ENCODE measurements around the gene DGKB.
A peak's percentile ranks its signal among the peaks of the same experiment; 100 is the strongest.

Gene DGKB

GRCh38 chr7:14902589-14903067 lies at the start of gene DGKB:
Gene DGKB, minus strand, starts transcription at chr7:14902751.
- Histone ChIP-seq H3K4me1 (ENCODE audit: control insufficient read depth, insufficient read depth, low read length) (peaks cover 6% of the 10 kb centered on the region), H3K27me3 (ENCODE audit: control insufficient read depth, insufficient read depth, low read length) (no peaks in the 10 kb centered on the region), H3K36me3 (ENCODE audit: control insufficient read depth, insufficient read depth, low read length) (no peaks in the 10 kb centered on the region), H3K9ac (ENCODE audit: low read length) (no peak within 1 kb of the TSS), H3K27ac (ENCODE audit: low read depth, low read length) (peak within 1 kb of the TSS; percentile 27), H3K4me3 (ENCODE audit: low read length) (peak within 1 kb of the TSS; percentile 62)

GRCh38 chr7:14950013-14950412 lies 47.5 kb upstream of the DGKB start:
- Histone ChIP-seq H3K36me3 (ENCODE audit: control insufficient read depth, insufficient read depth, low read length) (no peaks in the 10 kb centered on the region), H3K9ac (ENCODE audit: low read length) (no peak overlapping the region)

GRCh38 chr7:14938181-14938580 lies 35.6 kb upstream of the DGKB start:
- no peak overlapping the region for H3K27ac ChIP-seq (ENCODE audit: low read depth, low read length)
- H3K4me3 ChIP-seq (ENCODE audit: low read length), result no peak overlapping the region

More at GRCh38 chr7:14950013-14950412, 47.5 kb upstream of the DGKB start:
- Histone ChIP-seq H3K27ac (ENCODE audit: low read depth, low read length) (no peak overlapping the region), H3K4me1 (ENCODE audit: control insufficient read depth, insufficient read depth, low read length) (no peaks in the 10 kb centered on the region), H3K27me3 (ENCODE audit: control insufficient read depth, insufficient read depth, low read length) (no peaks in the 10 kb centered on the region), H3K4me3 (ENCODE audit: low read length) (no peak overlapping the region)

GRCh38 chr7:14937581-14937980 lies 35.0 kb upstream of the DGKB start:
- Histone ChIP-seq H3K4me3 (ENCODE audit: low read length) (no peak overlapping the region), H3K27me3 (ENCODE audit: control insufficient read depth, insufficient read depth, low read length) (no peaks in the 10 kb centered on the region), H3K36me3 (ENCODE audit: control insufficient read depth, insufficient read depth, low read length) (no peaks in the 10 kb centered on the region), H3K4me1 (ENCODE audit: control insufficient read depth, insufficient read depth, low read length) (peaks cover 2% of the 10 kb centered on the region), H3K27ac (ENCODE audit: low read depth, low read length) (no peak overlapping the region), H3K9ac (ENCODE audit: low read length) (no peak overlapping the region)

More at GRCh38 chr7:14938181-14938580, 35.6 kb upstream of the DGKB start:
- H3K9ac ChIP-seq (ENCODE audit: low read length), result no peak overlapping the region
- H3K27me3 ChIP-seq (ENCODE audit: control insufficient read depth, insufficient read depth, low read length), result no peaks in the 10 kb centered on the region
- peaks cover 2% of the 10 kb centered on the region for H3K4me1 ChIP-seq (ENCODE audit: control insufficient read depth, insufficient read depth, low read length)
- no peaks in the 10 kb centered on the region for H3K36me3 ChIP-seq (ENCODE audit: control insufficient read depth, insufficient read depth, low read length)

GRCh38 chr7:14936554-14936953 lies 34.0 kb upstream of the DGKB start:
- Histone ChIP-seq H3K36me3 (ENCODE audit: control insufficient read depth, insufficient read depth, low read length) (no peaks in the 10 kb centered on the region), H3K27me3 (ENCODE audit: control insufficient read depth, insufficient read depth, low read length) (no peaks in the 10 kb centered on the region), H3K4me1 (ENCODE audit: control insufficient read depth, insufficient read depth, low read length) (peaks cover 2% of the 10 kb centered on the region), H3K27ac (ENCODE audit: low read depth, low read length) (peak overlapping the region; percentile 3), H3K4me3 (ENCODE audit: low read length) (no peak overlapping the region), H3K9ac (ENCODE audit: low read length) (no peak overlapping the region)

GRCh38 chr7:14934839-14935238 lies 32.3 kb upstream of the DGKB start:
- no peak overlapping the region for H3K4me3 ChIP-seq (ENCODE audit: low read length)
- no peaks in the 10 kb centered on the region for H3K36me3 ChIP-seq (ENCODE audit: control insufficient read depth, insufficient read depth, low read length)
- peaks cover 2% of the 10 kb centered on the region for H3K4me1 ChIP-seq (ENCODE audit: control insufficient read depth, insufficient read depth, low read length)

GRCh38 chr7:14931511-14932215 lies 29.1 kb upstream of the DGKB start:
- Histone ChIP-seq H3K4me3 (ENCODE audit: low read length) (no peak overlapping the region), H3K4me1 (ENCODE audit: control insufficient read depth, insufficient read depth, low read length) (peaks cover under 1% of the 10 kb centered on the region), H3K36me3 (ENCODE audit: control insufficient read depth, insufficient read depth, low read length) (no peaks in the 10 kb centered on the region), H3K27me3 (ENCODE audit: control insufficient read depth, insufficient read depth, low read length) (no peaks in the 10 kb centered on the region), H3K9ac (ENCODE audit: low read length) (no peak overlapping the region), H3K27ac (ENCODE audit: low read depth, low read length) (no peak overlapping the region)

More at GRCh38 chr7:14934839-14935238, 32.3 kb upstream of the DGKB start:
- H3K27ac ChIP-seq (ENCODE audit: low read depth, low read length), result no peak overlapping the region
- H3K27me3 ChIP-seq (ENCODE audit: control insufficient read depth, insufficient read depth, low read length), result no peaks in the 10 kb centered on the region
- no peak overlapping the region for H3K9ac ChIP-seq (ENCODE audit: low read length)

GRCh38 chr7:14924398-14924797 lies 21.8 kb upstream of the DGKB start:
- no peaks in the 10 kb centered on the region for H3K27me3 ChIP-seq (ENCODE audit: control insufficient read depth, insufficient read depth, low read length)
- no peaks in the 10 kb centered on the region for H3K4me1 ChIP-seq (ENCODE audit: control insufficient read depth, insufficient read depth, low read length)
- no peaks in the 10 kb centered on the region for H3K36me3 ChIP-seq (ENCODE audit: control insufficient read depth, insufficient read depth, low read length)
- no peak overlapping the region for H3K4me3 ChIP-seq (ENCODE audit: low read length)
- no peak overlapping the region for H3K9ac ChIP-seq (ENCODE audit: low read length)
- no peak overlapping the region for H3K27ac ChIP-seq (ENCODE audit: low read depth, low read length)

GRCh38 chr7:14911077-14911476 lies 8.5 kb upstream of the DGKB start:
- Histone ChIP-seq H3K36me3 (ENCODE audit: control insufficient read depth, insufficient read depth, low read length) (no peaks in the 10 kb centered on the region), H3K9ac (ENCODE audit: low read length) (no peak overlapping the region), H3K27ac (ENCODE audit: low read depth, low read length) (no peak overlapping the region), H3K4me1 (ENCODE audit: control insufficient read depth, insufficient read depth, low read length) (no peaks in the 10 kb centered on the region), H3K27me3 (ENCODE audit: control insufficient read depth, insufficient read depth, low read length) (no peaks in the 10 kb centered on the region), H3K4me3 (ENCODE audit: low read length) (no peak overlapping the region)

- no peak overlapping the region for H3K9ac ChIP-seq (ENCODE audit: low read length)
- H3K4me3 ChIP-seq (ENCODE audit: low read length), result no peak overlapping the region
- no peaks in the 10 kb centered on the region for H3K4me1 ChIP-seq (ENCODE audit: control insufficient read depth, insufficient read depth, low read length)
- no peaks in the 10 kb centered on the region for H3K36me3 ChIP-seq (ENCODE audit: control insufficient read depth, insufficient read depth, low read length)
- H3K27ac ChIP-seq (ENCODE audit: low read depth, low read length), result no peak overlapping the region
- H3K27me3 ChIP-seq (ENCODE audit: control insufficient read depth, insufficient read depth, low read length), result no peaks in the 10 kb centered on the region
These were observed 6.1 kb upstream of the DGKB start for GRCh38 chr7:14908697-14909096.

GRCh38 chr7:14905764-14906163 lies 3.2 kb upstream of the DGKB start:
- H3K36me3 ChIP-seq (ENCODE audit: control insufficient read depth, insufficient read depth, low read length), result no peaks in the 10 kb centered on the region
- peaks cover 3% of the 10 kb centered on the region for H3K4me1 ChIP-seq (ENCODE audit: control insufficient read depth, insufficient read depth, low read length)
- H3K9ac ChIP-seq (ENCODE audit: low read length), result no peak overlapping the region
- H3K27me3 ChIP-seq (ENCODE audit: control insufficient read depth, insufficient read depth, low read length), result no peaks in the 10 kb centered on the region
- H3K4me3 ChIP-seq (ENCODE audit: low read length), result no peak overlapping the region
- H3K27ac ChIP-seq (ENCODE audit: low read depth, low read length), result no peak overlapping the region

- no peaks in the 10 kb centered on the region for H3K36me3 ChIP-seq (ENCODE audit: control insufficient read depth, insufficient read depth, low read length)
- H3K9ac ChIP-seq (ENCODE audit: low read length), result no peak overlapping the region
- H3K4me3 ChIP-seq (ENCODE audit: low read length), result no peak overlapping the region
- H3K27me3 ChIP-seq (ENCODE audit: control insufficient read depth, insufficient read depth, low read length), result no peaks in the 10 kb centered on the region
- H3K27ac ChIP-seq (ENCODE audit: low read depth, low read length), result no peak overlapping the region
- H3K4me1 ChIP-seq (ENCODE audit: control insufficient read depth, insufficient read depth, low read length), result peaks cover 6% of the 10 kb centered on the region
These were observed 2.5 kb downstream of the DGKB start for GRCh38 chr7:14900051-14900450.

GRCh38 chr7:14899030-14899429 lies 3.5 kb downstream of the DGKB start:
- Histone ChIP-seq H3K9ac (ENCODE audit: low read length) (no peak overlapping the region), H3K27me3 (ENCODE audit: control insufficient read depth, insufficient read depth, low read length) (no peaks in the 10 kb centered on the region), H3K27ac (ENCODE audit: low read depth, low read length) (no peak overlapping the region), H3K36me3 (ENCODE audit: control insufficient read depth, insufficient read depth, low read length) (no peaks in the 10 kb centered on the region), H3K4me1 (ENCODE audit: control insufficient read depth, insufficient read depth, low read length) (peaks cover 6% of the 10 kb centered on the region), H3K4me3 (ENCODE audit: low read length) (no peak overlapping the region)

Measured in rectal smooth muscle tissue (tissue), 1 donor.